Esophagus squamous epithelium (tissue), 4 donors: ENCODE measurements around the gene ENDOG.

Experiments
- POLR2A ChIP-seq, 4 donors: fragments of 450-650 bp; IDR thresholded peaks; one replicate each; pipeline ENCODE4 v1.6.1; 2017; ENCODE audit warnings: antibody characterized with exemption in 4 of 4, mild to moderate bottlenecking in 4 of 4, moderate library complexity in 3 of 4
- TF ChIP-seq, protein P1 (sequence below), 6 experiments: fragments of 450-650 bp in 4 of 6; fragments of 200-600 bp in 2 of 6; sonication (generic) in 2 of 6; IDR thresholded peaks; one replicate each; pipeline ENCODE4 v1.5.1; 2016 to 2019; ENCODE audit warnings: antibody characterized with exemption in 6 of 6, mild to moderate bottlenecking in 4 of 6, moderate library complexity in 4 of 6

DNA sequence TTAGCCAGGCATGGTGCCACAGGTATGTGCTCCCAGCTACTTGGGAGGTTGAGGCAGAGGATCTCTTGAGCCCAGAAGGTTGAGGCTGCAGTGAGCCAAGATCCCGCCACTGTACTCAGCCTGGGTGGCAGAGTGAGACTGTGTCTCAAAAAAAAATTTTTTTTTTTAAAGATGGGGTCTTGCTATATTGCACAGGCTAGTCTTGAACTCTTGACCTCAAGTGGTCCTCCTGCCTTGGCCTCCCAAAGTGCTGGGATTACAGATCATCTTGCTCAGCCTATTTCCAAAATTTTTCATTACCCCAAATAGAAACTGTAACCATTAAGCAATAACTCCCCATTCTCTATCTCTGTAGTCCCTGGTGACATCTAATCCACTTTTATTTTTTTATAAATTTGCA is 35.6 kb upstream of the ENDOG start:
- TF ChIP-seq, protein P1, sequence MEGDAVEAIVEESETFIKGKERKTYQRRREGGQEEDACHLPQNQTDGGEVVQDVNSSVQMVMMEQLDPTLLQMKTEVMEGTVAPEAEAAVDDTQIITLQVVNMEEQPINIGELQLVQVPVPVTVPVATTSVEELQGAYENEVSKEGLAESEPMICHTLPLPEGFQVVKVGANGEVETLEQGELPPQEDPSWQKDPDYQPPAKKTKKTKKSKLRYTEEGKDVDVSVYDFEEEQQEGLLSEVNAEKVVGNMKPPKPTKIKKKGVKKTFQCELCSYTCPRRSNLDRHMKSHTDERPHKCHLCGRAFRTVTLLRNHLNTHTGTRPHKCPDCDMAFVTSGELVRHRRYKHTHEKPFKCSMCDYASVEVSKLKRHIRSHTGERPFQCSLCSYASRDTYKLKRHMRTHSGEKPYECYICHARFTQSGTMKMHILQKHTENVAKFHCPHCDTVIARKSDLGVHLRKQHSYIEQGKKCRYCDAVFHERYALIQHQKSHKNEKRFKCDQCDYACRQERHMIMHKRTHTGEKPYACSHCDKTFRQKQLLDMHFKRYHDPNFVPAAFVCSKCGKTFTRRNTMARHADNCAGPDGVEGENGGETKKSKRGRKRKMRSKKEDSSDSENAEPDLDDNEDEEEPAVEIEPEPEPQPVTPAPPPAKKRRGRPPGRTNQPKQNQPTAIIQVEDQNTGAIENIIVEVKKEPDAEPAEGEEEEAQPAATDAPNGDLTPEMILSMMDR (IDR thresholded peaks at IDR 0.05), result no peak
- no peak for TF ChIP-seq POLR2A (IDR thresholded peaks at IDR 0.05)
